HFF-Myc (cell line): ENCODE results near the gene TBX5.

ENCODE experiments used
- DNase-seq: peaks from one replicate; pipeline ENCODE4 v3.0.0-alpha.2; 2011; ENCODE audit warnings: low read depth; ENCODE audit errors: extremely low read depth
- H3K4me3 ChIP-seq: replicated peaks from 2 replicates; pipeline ENCODE4 v1.5.1; 2011; ENCODE audit warnings: low read depth, mild to moderate bottlenecking, control low read depth, low read length
- CTCF ChIP-seq: IDR thresholded peaks from 2 replicates; pipeline ENCODE4 v1.5.1; 2012; ENCODE audit warnings: mild to moderate bottlenecking, low read depth, low read length, control low read depth; ENCODE audit errors: missing control alignments

TBX5 gene

GRCh38 chr12:114409852-114410600 lies 4.1 kb upstream of the TBX5 start:
- TF ChIP-seq CTCF, result no peak
- H3K4me3 ChIP-seq, result peak overlapping the region; percentile 88
- DNase-seq, result no peak

- TF ChIP-seq CTCF, result no peak
- no peak for DNase-seq
- peak overlapping the region; percentile 88 for H3K4me3 ChIP-seq
Measured at GRCh38 chr12:114408886-114409851, 3.2 kb upstream of the TBX5 start.

GRCh38 chr12:114408471-114408885 lies 2.5 kb upstream of the TBX5 start:
- DNase-seq, result no peak
- peak overlapping the region; percentile 88 for H3K4me3 ChIP-seq
- no peak for TF ChIP-seq CTCF

GRCh38 chr12:114407842-114408411 lies 2.0 kb upstream of the TBX5 start:
- DNase-seq, result no peak
- peak overlapping the region; percentile 88 for H3K4me3 ChIP-seq
- TF ChIP-seq CTCF, result no peak

- peak overlapping the region; percentile 88 for H3K4me3 ChIP-seq
- no peak for TF ChIP-seq CTCF
- DNase-seq, result no peak
Measured at GRCh38 chr12:114406984-114407841, 1.3 kb upstream of the TBX5 start.
